Fibroblast of lung (primary cell): Measurements from ENCODE around the gene HRAS. TPM values are rescaled to one million over a fixed set of nuclear protein-coding genes. Genes with fewer than 3 reads are reported as not detected.

Source experiments
- DNase-seq, 2 donors: peaks; one replicate each; pipeline versions ENCODE4 v3.0.0 to v3.0.0-alpha.2; 2010; ENCODE audit warnings: low read depth in 2 of 2
- H2AFZ ChIP-seq: 2 replicates; pipeline ENCODE4 v1.5.1; 2012; ENCODE audit warnings: low read length, control low read depth, inconsistent platforms
- H3K27ac ChIP-seq: 2 replicates; pipeline ENCODE4 v1.5.1; 2011; ENCODE audit warnings: low read length, control low read depth; ENCODE audit not compliant: insufficient read depth
- H3K27me3 ChIP-seq: 2 replicates; pipeline ENCODE4 v1.5.1; 2011; ENCODE audit warnings: mild to moderate bottlenecking, low read length; ENCODE audit not compliant: control insufficient read depth, insufficient read depth
- H3K36me3 ChIP-seq: 2 replicates; pipeline ENCODE4 v1.5.1; 2011; ENCODE audit warnings: low read length; ENCODE audit not compliant: control insufficient read depth, insufficient read depth
- H3K4me1 ChIP-seq: 2 replicates; pipeline ENCODE4 v1.5.1; 2011; ENCODE audit warnings: low read length; ENCODE audit not compliant: control insufficient read depth, insufficient read depth; ENCODE audit errors: extremely low read depth
- H3K4me2 ChIP-seq: 2 replicates; pipeline ENCODE4 v1.5.1; 2011; ENCODE audit warnings: low read length, control low read depth; ENCODE audit not compliant: insufficient read depth; ENCODE audit errors: extremely low read depth
- H3K4me3 ChIP-seq, 4 experiments: fragments of 200-600 bp in 1 of 4; sonication (generic) in 1 of 4; replicated peaks in 1 of 4; 2 replicates each; pipeline ENCODE4 v1.5.1; 2011 to 2016; ENCODE audit warnings: low read length in 4 of 4, low read depth in 3 of 4, mild to moderate bottlenecking in 3 of 4, control low read depth in 2 of 4, inconsistent platforms in 1 of 4, mixed read lengths in 1 of 4; ENCODE audit not compliant: insufficient read depth in 1 of 4; ENCODE audit errors: control extremely low read depth in 1 of 4
- H3K79me2 ChIP-seq: 2 replicates; pipeline ENCODE4 v1.5.1; 2012; ENCODE audit warnings: mild to moderate bottlenecking, low read length, inconsistent platforms; ENCODE audit not compliant: control insufficient read depth, insufficient read depth
- H3K9ac ChIP-seq: 2 replicates; pipeline ENCODE4 v1.5.1; 2011; ENCODE audit warnings: mild to moderate bottlenecking, low read length, control low read depth; ENCODE audit not compliant: insufficient read depth
- H3K9me3 ChIP-seq: 2 replicates; pipeline ENCODE4 v1.5.1; 2012; ENCODE audit warnings: low read depth, low read length; ENCODE audit not compliant: control insufficient read depth, insufficient read depth
- H4K20me1 ChIP-seq: 2 replicates; pipeline ENCODE4 v1.5.1; 2011; ENCODE audit warnings: low read length; ENCODE audit not compliant: control insufficient read depth, insufficient read depth; ENCODE audit errors: extremely low read depth
- CTCF ChIP-seq, 2 donors: IDR thresholded peaks in 1 of 2; conservative IDR thresholded peaks in 1 of 2; 1 replicate in 1 of 2; 2 replicates in 1 of 2; pipeline ENCODE4 v1.5.1; 2011 to 2012; ENCODE audit warnings: low read length in 2 of 2, control low read depth in 1 of 2, inconsistent platforms in 1 of 2, low read depth in 1 of 2, mild to moderate bottlenecking in 1 of 2
- EZH2 ChIP-seq: IDR thresholded peaks from 2 replicates; pipeline ENCODE4 v1.5.1; 2012; ENCODE audit warnings: low read length, control low read depth, mild to moderate bottlenecking; ENCODE audit errors: missing control alignments
- polyA plus RNA-seq, 2 donors: library from polyadenylated mRNA; depleted of rRNA in 1 of 2; stranded (reverse) in 1 of 2; unstranded in 1 of 2; fragments of >200 nt; gene quantifications; 2 replicates each; pipeline ENCODE4 v1.2.1, GENCODE V29; 2011 to 2012; ENCODE audit warnings: missing spikeins in 1 of 2
- total RNA-seq: library from RNA; depleted of rRNA; stranded (reverse); fragments of >200 nt; gene quantifications from 2 replicates; pipeline ENCODE4 v1.2.1, GENCODE V29; 2014

Gene HRAS
- total and polyA plus RNA-seq, 2 donors (not counting 1 experiment from before 2014, with no cell fraction given) = 51.7 to 58.5 TPM

- no peak overlapping the region for H3K4me2 ChIP-seq
- TF ChIP-seq CTCF (conservative IDR thresholded peaks at IDR 0.05 in 1 of 2, IDR thresholded peaks at IDR 0.05 in 1 of 2; ENCODE audit: low read depth in 1 of 2, low read length in 2 of 2) = no peak
- TF ChIP-seq EZH2 = no peak
- H3K4me1 ChIP-seq = no peaks in the 10 kb centered on the region
- H3K79me2 ChIP-seq = peaks cover 4% of the 10 kb centered on the region
- H3K9ac ChIP-seq = no peak overlapping the region
- no peaks in the 10 kb centered on the region for H3K9me3 ChIP-seq
- H3K36me3 ChIP-seq = peaks cover 43% of the 10 kb centered on the region
- no peak overlapping the region for H3K27ac ChIP-seq
- H3K4me3 ChIP-seq = no peak overlapping the region
- no peaks in the 10 kb centered on the region for H3K27me3 ChIP-seq
- no peak overlapping the region for H2AFZ ChIP-seq
- DNase-seq = no peak
- H4K20me1 ChIP-seq = no peaks in the 10 kb centered on the region
These were observed 40.4 kb downstream of the HRAS start for GRCh38 chr11:494761-495536.

DNA sequence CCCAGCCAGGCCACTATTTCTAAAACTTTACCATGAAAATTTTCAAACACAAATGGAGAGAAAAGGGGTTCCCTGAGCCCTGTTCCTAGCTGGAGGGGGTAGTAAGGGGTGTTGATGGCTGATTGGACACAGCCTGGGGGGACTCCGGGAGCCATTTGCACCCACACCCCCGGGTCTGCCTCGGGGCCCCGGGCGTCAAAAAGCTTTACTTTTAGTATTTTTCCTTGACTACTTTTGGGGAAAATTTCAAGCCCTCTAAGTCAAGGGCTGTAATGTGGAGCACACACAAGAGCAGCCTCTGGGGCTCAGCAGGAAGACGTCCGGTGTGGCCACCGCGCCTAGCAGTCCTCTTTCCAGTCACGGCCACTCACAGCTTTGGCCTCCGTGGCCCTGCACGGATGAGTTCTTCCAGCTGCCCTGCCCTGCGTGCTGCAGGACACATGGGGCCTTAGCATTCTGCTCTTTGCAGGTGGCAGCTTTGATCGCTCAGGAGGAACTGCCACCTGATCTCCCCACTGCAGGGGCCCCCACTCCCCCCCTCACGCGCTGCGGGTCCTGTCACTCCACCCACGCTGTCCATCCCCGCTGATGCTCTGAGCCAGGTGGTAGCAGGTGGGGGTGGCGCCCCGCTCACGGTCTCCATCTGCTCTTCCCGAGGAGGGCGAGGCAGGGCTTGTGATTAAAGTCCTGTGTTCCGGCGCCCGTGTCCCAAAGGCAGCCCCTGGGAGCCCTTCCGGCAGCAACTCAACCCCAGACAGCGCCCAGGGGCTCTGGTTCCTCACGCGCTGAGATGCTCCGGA lies 42.7 kb downstream of the HRAS start:
- H3K27me3 ChIP-seq = no peaks in the 10 kb centered on the region
- no peak overlapping the region for H3K27ac ChIP-seq
- H3K4me2 ChIP-seq = no peak overlapping the region
- peaks cover 3% of the 10 kb centered on the region for H3K79me2 ChIP-seq
- no peak for DNase-seq
- peaks cover 19% of the 10 kb centered on the region for H3K36me3 ChIP-seq
- no peak overlapping the region for H2AFZ ChIP-seq
- no peaks in the 10 kb centered on the region for H4K20me1 ChIP-seq
- no peaks in the 10 kb centered on the region for H3K9me3 ChIP-seq
- no peak overlapping the region for H3K4me3 ChIP-seq
- H3K9ac ChIP-seq = no peak overlapping the region
- TF ChIP-seq EZH2 (no peak), CTCF (conservative IDR thresholded peaks at IDR 0.05 in 1 of 2, IDR thresholded peaks at IDR 0.05 in 1 of 2; ENCODE audit: low read depth in 1 of 2, low read length in 2 of 2) (no peak)
- H3K4me1 ChIP-seq = no peaks in the 10 kb centered on the region

- H3K79me2 ChIP-seq = no peaks in the 10 kb centered on the region
- H2AFZ ChIP-seq = no peak overlapping the region
- no peaks in the 10 kb centered on the region for H3K9me3 ChIP-seq
- no peaks in the 10 kb centered on the region for H3K4me1 ChIP-seq
- H3K27me3 ChIP-seq = no peaks in the 10 kb centered on the region
- H3K36me3 ChIP-seq = peaks cover 11% of the 10 kb centered on the region
- no peak overlapping the region for H3K9ac ChIP-seq
- TF ChIP-seq CTCF (conservative IDR thresholded peaks at IDR 0.05 in 1 of 2, IDR thresholded peaks at IDR 0.05 in 1 of 2; ENCODE audit: low read depth in 1 of 2, low read length in 2 of 2) = no peak
- no peaks in the 10 kb centered on the region for H4K20me1 ChIP-seq
- no peak overlapping the region for H3K4me3 ChIP-seq
- no peak overlapping the region for H3K27ac ChIP-seq
- H3K4me2 ChIP-seq = no peak overlapping the region
- DNase-seq = no peak
These were observed 44.0 kb downstream of the HRAS start for GRCh38 chr11:491358-491757.
